Right lobe of liver (tissue), 4 donors: ENCODE results near the gene EDRF1.

Source experiments
- POLR2A ChIP-seq: fragments of 450-650 bp; IDR thresholded peaks from one replicate; pipeline ENCODE4 v1.6.1; 2017; ENCODE audit warnings: antibody characterized with exemption, mild to moderate bottlenecking
- TF ChIP-seq, protein P1 (sequence below), 4 donors: fragments of 200-600 bp in 3 of 4; fragments of 450-650 bp in 1 of 4; IDR thresholded peaks; one replicate each; pipeline versions ENCODE4 v1.5.1 to v1.8.0; 2016 to 2022; ENCODE audit warnings: antibody characterized with exemption in 4 of 4, mild to moderate bottlenecking in 2 of 4
- donor health status: DM: no; HTN: no; CAD: no.
- donor health status: DM: no; HTN: no; CAD: no.
- donor health status: DM: no; HTN: yes; CAD: no.

DNA sequence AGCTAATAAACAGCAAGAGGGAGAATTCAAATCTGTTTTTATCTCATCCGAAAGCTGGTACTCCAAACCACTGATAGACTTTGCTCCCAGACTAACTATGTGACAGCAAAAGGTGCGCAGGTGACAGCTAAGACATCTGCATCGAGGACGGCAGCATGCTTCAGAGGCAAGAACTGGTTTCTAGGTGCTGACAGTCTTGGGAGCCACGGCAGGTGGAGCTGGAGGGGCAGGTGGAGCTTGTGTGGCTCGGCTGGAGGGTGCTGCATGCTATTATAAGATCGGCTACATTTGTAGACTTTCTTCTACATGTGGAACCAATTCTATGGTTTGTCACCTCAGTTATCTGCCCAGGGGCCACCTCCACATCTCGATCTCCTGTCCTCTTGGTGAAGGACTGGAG lies 77.9 kb downstream of the EDRF1 start:
- no peak for TF ChIP-seq POLR2A
- TF ChIP-seq, protein P1, sequence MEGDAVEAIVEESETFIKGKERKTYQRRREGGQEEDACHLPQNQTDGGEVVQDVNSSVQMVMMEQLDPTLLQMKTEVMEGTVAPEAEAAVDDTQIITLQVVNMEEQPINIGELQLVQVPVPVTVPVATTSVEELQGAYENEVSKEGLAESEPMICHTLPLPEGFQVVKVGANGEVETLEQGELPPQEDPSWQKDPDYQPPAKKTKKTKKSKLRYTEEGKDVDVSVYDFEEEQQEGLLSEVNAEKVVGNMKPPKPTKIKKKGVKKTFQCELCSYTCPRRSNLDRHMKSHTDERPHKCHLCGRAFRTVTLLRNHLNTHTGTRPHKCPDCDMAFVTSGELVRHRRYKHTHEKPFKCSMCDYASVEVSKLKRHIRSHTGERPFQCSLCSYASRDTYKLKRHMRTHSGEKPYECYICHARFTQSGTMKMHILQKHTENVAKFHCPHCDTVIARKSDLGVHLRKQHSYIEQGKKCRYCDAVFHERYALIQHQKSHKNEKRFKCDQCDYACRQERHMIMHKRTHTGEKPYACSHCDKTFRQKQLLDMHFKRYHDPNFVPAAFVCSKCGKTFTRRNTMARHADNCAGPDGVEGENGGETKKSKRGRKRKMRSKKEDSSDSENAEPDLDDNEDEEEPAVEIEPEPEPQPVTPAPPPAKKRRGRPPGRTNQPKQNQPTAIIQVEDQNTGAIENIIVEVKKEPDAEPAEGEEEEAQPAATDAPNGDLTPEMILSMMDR (IDR thresholded peaks at IDR 0.05): no peak
